ENCODE measurements around the gene NPTN. TPM values are rescaled to one million over a fixed set of nuclear protein-coding genes. Genes with fewer than 3 reads are reported as not detected.

Gene NPTN
- total and polyA plus RNA-seq, 2 of the 13 experiments (the other 11 are each of a cell fraction or from before 2014, with no cell fraction given) = 78.0 to 110 TPM

- TF ChIP-seq ZNF3 (CRISPR knock-in tag; IDR thresholded peaks at IDR 0.05) (no peak), RAD51 (IDR thresholded peaks at IDR 0.05; ENCODE audit: borderline replicate concordance) (no peak), ZNF597 (CRISPR knock-in tag; IDR thresholded peaks at IDR 0.05) (no peak)
Measured at GRCh38 chr15:73597036-73597638, 36.1 kb downstream of the NPTN start (continued).

- peaks cover 72% of the 10 kb centered on the region for H3K79me2 ChIP-seq (ENCODE audit: insufficient read depth, low read length)
- TF ChIP-seq NCOA1 (CRISPR knock-in tag; IDR thresholded peaks at IDR 0.05) = no peak
- TF ChIP-seq PHF8 (CRISPR knock-in tag; IDR thresholded peaks at IDR 0.05) = no peak
- no peak for TF ChIP-seq SP5 (CRISPR knock-in tag; IDR thresholded peaks at IDR 0.05; ENCODE audit: borderline replicate concordance, low read depth)
- no peak for TF ChIP-seq THRA (CRISPR knock-in tag; IDR thresholded peaks at IDR 0.05; ENCODE audit: borderline replicate concordance)
- no peak for TF ChIP-seq CREB3 (CRISPR knock-in tag; IDR thresholded peaks at IDR 0.05)
- no peak for TF ChIP-seq ZNF615 (CRISPR knock-in tag; IDR thresholded peaks at IDR 0.05; ENCODE audit: borderline replicate concordance)
- TF ChIP-seq RBFOX2 (IDR thresholded peaks at IDR 0.05; ENCODE audit: low read depth, low read length) = no peak
- TF ChIP-seq GTF3A (CRISPR knock-in tag; conservative IDR thresholded peaks at IDR 0.05) = no peak
- no peak for TF ChIP-seq TOE1 (CRISPR knock-in tag; IDR thresholded peaks at IDR 0.05)
- no peak for TF ChIP-seq HNRNPK (IDR thresholded peaks at IDR 0.05; ENCODE audit: low read depth, low read length, poor library complexity, severe bottlenecking)
- no peak for TF ChIP-seq IRX3 (CRISPR knock-in tag; IDR thresholded peaks at IDR 0.05; ENCODE audit: borderline replicate concordance, low read depth)
- TF ChIP-seq ZNF652 (CRISPR knock-in tag; IDR thresholded peaks at IDR 0.05; ENCODE audit: borderline replicate concordance, low read depth) = no peak
- no peak for TF ChIP-seq ZNF225 (CRISPR knock-in tag; IDR thresholded peaks at IDR 0.05)
- no peak for TF ChIP-seq ZNF740 (CRISPR knock-in tag; IDR thresholded peaks at IDR 0.05)
- TF ChIP-seq SMAD9 (CRISPR knock-in tag; IDR thresholded peaks at IDR 0.05) = no peak
- no peak for TF ChIP-seq ZBTB49 (CRISPR knock-in tag; IDR thresholded peaks at IDR 0.05; ENCODE audit: borderline replicate concordance)
- intact Hi-C loops (cut with micrococcal nuclease; ENCODE audit: unreplicated experiment) = no loop called here
- H4K20me1 ChIP-seq (ENCODE audit: insufficient read depth, low read length) = peaks cover 12% of the 10 kb centered on the region
- no peak for FAIRE-seq
- H2AFZ ChIP-seq (ENCODE audit: low read length) = no peak overlapping the region
- no peaks in the 10 kb centered on the region for H3K27me3 ChIP-seq (ENCODE audit: control insufficient read depth in 1 of 2, insufficient read depth in 2 of 2, low read length in 2 of 2)
- H3K4me1 ChIP-seq (ENCODE audit: insufficient read depth, low read length) = peaks cover 42% of the 10 kb centered on the region
- CTCF ChIA-PET (ENCODE audit: low intra/inter-chr PET ratio, low total read pairs) = no interaction called here
- H3K9ac ChIP-seq (ENCODE audit: insufficient read depth, low read depth, low read length) = no peak overlapping the region
- DNase-seq (ENCODE audit: low spot score) = no peak
- no TSS peak for BruUV-seq (replicated peaks)
- H3K4me2 ChIP-seq (ENCODE audit: low read depth, low read length) = no peak overlapping the region
- peaks cover 4 to 8% of the 10 kb centered on the region in 2 experiments; a peak in 3 of 5 replicates for H3K36me3 ChIP-seq (replicated peaks in 1 of 2; ENCODE audit: control insufficient read depth in 1 of 2, insufficient read depth in 2 of 2, low read length in 2 of 2)
- in situ Hi-C loops (cut with HindIII; ENCODE audit: extremely low pct_ligation_motif_present, low pct_unique_long_range_greater_than_20kb) = no loop called here
- ATAC-seq = no peak
- 89% methylated on average over 1 of the region's 1 CpG for WGBS (ENCODE audit: low lambda C conversion rate)
- no peaks in the 10 kb centered on the region for H3K9me3 ChIP-seq (ENCODE audit: low read length)
- H3K4me3 ChIP-seq (replicated peaks in 1 of 3; ENCODE audit: insufficient read depth in 1 of 3, low read depth in 2 of 3, low read length in 3 of 3) = no peak overlapping the region
- POLR2A ChIA-PET = no interaction called here
- no peak overlapping the region for H3K27ac ChIP-seq (ENCODE audit: extremely low read length, insufficient read depth, low read length)
Measured at GRCh38 chr15:73596174-73596573, 37.0 kb downstream of the NPTN start.

Measured in HepG2 (cell line).